ENCODE data around the gene ZFYVE19. TPM values are rescaled to one million over a fixed set of nuclear protein-coding genes. Genes with fewer than 3 reads are reported as not detected.
A peak's percentile ranks its signal among the peaks of the same experiment; 100 is the strongest.

ZFYVE19 gene
- polyA plus RNA-seq, 3 donors, result 8.2 to 62.9 (median 10.3) TPM

GRCh38 chr15:40775007-40775406 lies 31.9 kb upstream of the ZFYVE19 start:
- no peak overlapping the region for H3K4me2 ChIP-seq (replicated peaks; ENCODE audit: extremely low read depth, low read length, poor library complexity, severe bottlenecking)
- H3K4me3 ChIP-seq (replicated peaks in 1 of 3; ENCODE audit: low read depth in 2 of 3, low read length in 3 of 3), result no peak overlapping the region
- H4K20me1 ChIP-seq (ENCODE audit: insufficient read depth, low read length), result peaks cover 5% of the 10 kb centered on the region
- Mint-ChIP-seq H3K4me3 (no peak overlapping the region), H3K4me1 (peaks cover 4% of the 10 kb centered on the region), H3K36me3 (peaks cover 73 to 94% of the 10 kb centered on the region in 2 donors), H3K27me3 (ENCODE audit: low read depth in 3 of 3) (peaks cover 0 to 2% (median 1%) of the 10 kb centered on the region in 3 donors), H3K9me3 (no peaks in the 10 kb centered on the region), H3K27ac (peak overlapping the region in 1 of 7 donors; percentile 42)
- no peak for TF ChIP-seq CTCF (IDR thresholded peaks at IDR 0.05)
- DNase-seq, result no peak
- H3K79me2 ChIP-seq (ENCODE audit: insufficient read depth, low read length), result no peaks in the 10 kb centered on the region
- H3K36me3 ChIP-seq (replicated peaks in 1 of 2; ENCODE audit: control insufficient read depth in 1 of 2, insufficient read depth in 2 of 2, low read length in 2 of 2), result peaks cover 61 to 94% of the 10 kb centered on the region in 2 donors
- 98% methylated on average over 5 of the region's 10 CpGs for WGBS (ENCODE audit: insufficient coverage)
- intact Hi-C loops (cut with micrococcal nuclease), result no loop called here
- no peak overlapping the region for H2AFZ ChIP-seq (ENCODE audit: insufficient read depth, low read depth, low read length, poor library complexity, severe bottlenecking)
- H3K27me3 ChIP-seq (ENCODE audit: control insufficient read depth in 2 of 2, insufficient read depth in 2 of 2, low read length in 2 of 2), result no peaks in the 10 kb centered on the region
- no peak overlapping the region for H3K9ac ChIP-seq (ENCODE audit: insufficient read depth, low read length, poor library complexity, severe bottlenecking)
- peaks cover 2 to 4% of the 10 kb centered on the region in 2 donors for H3K4me1 ChIP-seq (ENCODE audit: control insufficient read depth in 1 of 2, insufficient read depth in 2 of 2, low read length in 2 of 2)
- no peak overlapping the region for H3K27ac ChIP-seq (ENCODE audit: low read depth in 1 of 2, low read length in 2 of 2)
- H3K9me3 ChIP-seq (replicated peaks in 1 of 2; ENCODE audit: control insufficient read depth in 1 of 2, insufficient read depth in 1 of 2, low read length in 2 of 2), result no peaks in the 10 kb centered on the region

- no peak overlapping the region for H3K9ac ChIP-seq (ENCODE audit: insufficient read depth, low read length, poor library complexity, severe bottlenecking)
- WGBS (ENCODE audit: insufficient coverage), result 99% methylated on average over 12 of the region's 14 CpGs
- no peaks in the 10 kb centered on the region for H3K4me1 ChIP-seq (ENCODE audit: control insufficient read depth in 1 of 2, insufficient read depth in 2 of 2, low read length in 2 of 2)
- no peak overlapping the region for H3K27ac ChIP-seq (ENCODE audit: low read depth in 1 of 2, low read length in 2 of 2)
- peaks cover 5% of the 10 kb centered on the region for H4K20me1 ChIP-seq (ENCODE audit: insufficient read depth, low read length)
- no peaks in the 10 kb centered on the region for H3K79me2 ChIP-seq (ENCODE audit: insufficient read depth, low read length)
- no peaks in the 10 kb centered on the region for H3K27me3 ChIP-seq (ENCODE audit: control insufficient read depth in 2 of 2, insufficient read depth in 2 of 2, low read length in 2 of 2)
- H3K4me3 ChIP-seq (replicated peaks in 1 of 3; ENCODE audit: low read depth in 2 of 3, low read length in 3 of 3), result no peak overlapping the region
- H3K36me3 ChIP-seq (replicated peaks in 1 of 2; ENCODE audit: control insufficient read depth in 1 of 2, insufficient read depth in 2 of 2, low read length in 2 of 2), result peaks cover 61 to 94% of the 10 kb centered on the region in 2 donors
- no peaks in the 10 kb centered on the region for H3K4me1 Mint-ChIP-seq
- H3K27me3 Mint-ChIP-seq (ENCODE audit: low read depth in 3 of 3), result peaks cover 0 to 1% (median 0%) of the 10 kb centered on the region in 3 donors
- H3K4me3 Mint-ChIP-seq, result no peak overlapping the region
- H3K36me3 Mint-ChIP-seq, result peaks cover 75 to 88% of the 10 kb centered on the region in 2 donors
- H3K9me3 ChIP-seq (replicated peaks in 1 of 2; ENCODE audit: control insufficient read depth in 1 of 2, insufficient read depth in 1 of 2, low read length in 2 of 2), result no peaks in the 10 kb centered on the region
- DNase-seq, result no peak
- no peak overlapping the region for H2AFZ ChIP-seq (ENCODE audit: insufficient read depth, low read depth, low read length, poor library complexity, severe bottlenecking)
- peak overlapping the region in 1 of 7 donors; percentile 2 for H3K27ac Mint-ChIP-seq
- intact Hi-C loops (cut with micrococcal nuclease), result no loop called here
- TF ChIP-seq CTCF (IDR thresholded peaks at IDR 0.05), result no peak
- H3K4me2 ChIP-seq (replicated peaks; ENCODE audit: extremely low read depth, low read length, poor library complexity, severe bottlenecking), result no peak overlapping the region
- H3K9me3 Mint-ChIP-seq, result no peaks in the 10 kb centered on the region
These were observed 31.0 kb upstream of the ZFYVE19 start for GRCh38 chr15:40775740-40776536.

Data from CD14-positive monocyte (primary cell).